Activated T-cell treated with anti-CD3 and anti-CD28 coated beads, Interleukin-2, amount 50 U/mL, for 4 hours (primary cell): ENCODE results near the gene KIR2DL1. TPM values are rescaled to one million over a fixed set of nuclear protein-coding genes. Genes with fewer than 3 reads are reported as not detected.
"Not testable (repeated sequence)": the region's sequence is repeated elsewhere in the genome, so short reads cannot be mapped to it uniquely, and the experiment has no call there.

ENCODE experiments used
- ATAC-seq, 2 donors: fragments of 200-7000 bp; cut with Tn5 transposase; one replicate each; pipeline ENCODE4 v1.10.0; 2021
- DNase-seq: peaks from one replicate; pipeline ENCODE4 v3.0.0-alpha.2; 2020
- H3K27me3 Mint-ChIP-seq: one replicate; pipeline ENCODE4 v1.8.0; 2021; ENCODE audit warnings: low read depth, mixed read lengths
- H3K36me3 Mint-ChIP-seq: one replicate; pipeline ENCODE4 v1.8.0; 2022; ENCODE audit warnings: mixed read lengths; ENCODE audit not compliant: insufficient read depth
- H3K4me1 Mint-ChIP-seq: one replicate; pipeline ENCODE4 v1.8.0; 2021; ENCODE audit warnings: low read depth, mixed read lengths
- H3K4me3 Mint-ChIP-seq: one replicate; pipeline ENCODE4 v1.8.0; 2021; ENCODE audit warnings: mild to moderate bottlenecking, moderate library complexity, mixed read lengths
- H3K9me3 Mint-ChIP-seq: one replicate; pipeline ENCODE4 v1.8.0; 2021; ENCODE audit warnings: mixed read lengths
- total RNA-seq, 3 donors: library from RNA; stranded (reverse); gene quantifications; one replicate each; pipeline ENCODE4 v1.2.1, GENCODE V29; 2021

KIR2DL1 gene
- total RNA-seq, 3 donors from 2014 or later: not detected

GRCh38 chr19:54750276-54750675 is 19.3 kb upstream of the KIR2DL1 start:
- H3K4me3 Mint-ChIP-seq, H3K9me3 Mint-ChIP-seq, H3K27me3 Mint-ChIP-seq, DNase-seq, H3K4me1 Mint-ChIP-seq, ATAC-seq, H3K36me3 Mint-ChIP-seq: not testable (repeated sequence)

GRCh38 chr19:54756204-54757110 is 13.1 kb upstream of the KIR2DL1 start:
- not testable (repeated sequence) for H3K27me3 Mint-ChIP-seq, H3K36me3 Mint-ChIP-seq, H3K9me3 Mint-ChIP-seq, H3K4me1 Mint-ChIP-seq, ATAC-seq, H3K4me3 Mint-ChIP-seq, DNase-seq

- H3K36me3 Mint-ChIP-seq, H3K9me3 Mint-ChIP-seq, H3K4me3 Mint-ChIP-seq, H3K4me1 Mint-ChIP-seq, DNase-seq, H3K27me3 Mint-ChIP-seq, ATAC-seq: not testable (repeated sequence)
Measured at GRCh38 chr19:54758577-54758976, 11.0 kb upstream of the KIR2DL1 start.

GRCh38 chr19:54764219-54764618 is 5.4 kb upstream of the KIR2DL1 start:
- not testable (repeated sequence) for ATAC-seq, DNase-seq, H3K27me3 Mint-ChIP-seq, H3K4me1 Mint-ChIP-seq, H3K36me3 Mint-ChIP-seq, H3K9me3 Mint-ChIP-seq, H3K4me3 Mint-ChIP-seq

- H3K27me3 Mint-ChIP-seq, DNase-seq, H3K4me1 Mint-ChIP-seq, H3K36me3 Mint-ChIP-seq, ATAC-seq, H3K9me3 Mint-ChIP-seq, H3K4me3 Mint-ChIP-seq: not testable (repeated sequence)
Measured at GRCh38 chr19:54766464-54766863, 3.1 kb upstream of the KIR2DL1 start.

GRCh38 chr19:54770511-54770910 is 918 bp downstream of the KIR2DL1 start:
- H3K27me3 Mint-ChIP-seq, H3K4me1 Mint-ChIP-seq, H3K4me3 Mint-ChIP-seq, DNase-seq, H3K36me3 Mint-ChIP-seq, H3K9me3 Mint-ChIP-seq, ATAC-seq: not testable (repeated sequence)

- H3K9me3 Mint-ChIP-seq, DNase-seq, H3K4me3 Mint-ChIP-seq, H3K27me3 Mint-ChIP-seq, H3K4me1 Mint-ChIP-seq, H3K36me3 Mint-ChIP-seq: not testable (repeated sequence)
- peak in 1 of 2 donors; percentile 25 for ATAC-seq
Measured at GRCh38 chr19:54771018-54771960, 1.7 kb downstream of the KIR2DL1 start.

GRCh38 chr19:54772666-54773065 is 3.1 kb downstream of the KIR2DL1 start:
- not testable (repeated sequence) for H3K4me1 Mint-ChIP-seq, DNase-seq, H3K27me3 Mint-ChIP-seq, H3K4me3 Mint-ChIP-seq, H3K36me3 Mint-ChIP-seq, ATAC-seq, H3K9me3 Mint-ChIP-seq

GRCh38 chr19:54775095-54775815 is 5.7 kb downstream of the KIR2DL1 start:
- not testable (repeated sequence) for ATAC-seq, H3K36me3 Mint-ChIP-seq

GRCh38 chr19:54775830-54776229 is 6.2 kb downstream of the KIR2DL1 start:
- H3K4me1 Mint-ChIP-seq, ATAC-seq, H3K4me3 Mint-ChIP-seq, H3K36me3 Mint-ChIP-seq, DNase-seq, H3K27me3 Mint-ChIP-seq, H3K9me3 Mint-ChIP-seq: not testable (repeated sequence)

More at GRCh38 chr19:54775095-54775815, 5.7 kb downstream of the KIR2DL1 start:
- DNase-seq, H3K9me3 Mint-ChIP-seq, H3K27me3 Mint-ChIP-seq, H3K4me3 Mint-ChIP-seq, H3K4me1 Mint-ChIP-seq: not testable (repeated sequence)

- H3K27me3 Mint-ChIP-seq, DNase-seq, H3K36me3 Mint-ChIP-seq, H3K4me1 Mint-ChIP-seq, H3K4me3 Mint-ChIP-seq, ATAC-seq: not testable (repeated sequence)
- H3K9me3 Mint-ChIP-seq: peaks cover 15% of the 10 kb centered on the region
Measured at GRCh38 chr19:54777851-54778250, 8.3 kb downstream of the KIR2DL1 start.

- H3K9me3 Mint-ChIP-seq: peaks cover 15% of the 10 kb centered on the region
- peaks cover 10% of the 10 kb centered on the region for H3K27me3 Mint-ChIP-seq
Measured at GRCh38 chr19:54778896-54779295, 9.3 kb downstream of the KIR2DL1 start.

GRCh38 chr19:54782916-54783315 is 13.3 kb downstream of the KIR2DL1 start:
- H3K36me3 Mint-ChIP-seq, ATAC-seq, DNase-seq, H3K4me1 Mint-ChIP-seq, H3K4me3 Mint-ChIP-seq: not testable (repeated sequence)
- peaks cover 10% of the 10 kb centered on the region for H3K9me3 Mint-ChIP-seq
- H3K27me3 Mint-ChIP-seq: peaks cover 22% of the 10 kb centered on the region

More at GRCh38 chr19:54778896-54779295, 9.3 kb downstream of the KIR2DL1 start:
- not testable (repeated sequence) for ATAC-seq, H3K36me3 Mint-ChIP-seq, DNase-seq, H3K4me1 Mint-ChIP-seq, H3K4me3 Mint-ChIP-seq
